Hematopoietic multipotent progenitor cell treated with erythropoietin and hydrocortisone succinate and interleukin-3 and kit ligand, for 8 days (in vitro differentiated cells): ENCODE measurements around the gene CBFA2T2.

Experiments used
- DNase-seq: peaks from one replicate; pipeline ENCODE4 v3.0.0-alpha.2; 2015

The CBFA2T2 gene

DNA sequence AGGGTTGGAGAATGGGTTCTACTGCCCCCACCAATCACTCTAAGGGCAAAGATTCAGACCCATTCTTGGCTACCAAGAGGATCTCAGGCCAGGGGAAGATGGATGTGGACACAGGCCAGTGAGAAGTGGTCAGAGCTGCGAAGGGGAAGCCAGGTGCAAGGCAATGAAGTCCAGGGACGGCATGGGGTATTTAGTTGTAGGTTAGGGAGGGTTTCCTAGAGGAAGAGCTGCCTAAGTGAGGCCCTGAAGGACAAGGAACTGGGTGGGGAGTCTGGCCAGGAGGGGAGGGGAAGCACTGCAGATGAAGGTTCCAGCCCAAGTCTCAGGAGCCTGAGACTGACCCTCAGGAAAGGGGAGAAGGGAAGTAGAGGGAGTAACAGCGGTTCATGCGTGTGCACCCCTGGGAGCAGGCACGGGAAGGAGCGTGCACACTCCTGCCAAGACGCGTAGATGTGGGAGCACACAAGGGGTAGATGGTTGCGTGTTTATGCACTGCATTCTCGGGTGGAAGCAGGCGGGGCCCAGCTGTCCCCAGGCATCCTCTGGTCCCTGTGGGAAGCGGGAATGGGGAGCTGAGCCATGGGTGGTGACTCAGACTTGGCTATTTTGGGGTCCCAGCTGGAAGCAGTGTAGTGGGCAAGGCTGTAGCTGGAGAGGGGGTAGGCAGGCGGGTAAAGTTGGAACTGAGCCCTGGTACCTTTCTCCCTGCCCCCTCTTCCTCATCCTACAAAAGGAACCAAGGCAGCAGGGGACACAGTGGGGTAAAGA, 180.2 kb downstream of the CBFA2T2 start:
- DNase-seq: no peak

DNA sequence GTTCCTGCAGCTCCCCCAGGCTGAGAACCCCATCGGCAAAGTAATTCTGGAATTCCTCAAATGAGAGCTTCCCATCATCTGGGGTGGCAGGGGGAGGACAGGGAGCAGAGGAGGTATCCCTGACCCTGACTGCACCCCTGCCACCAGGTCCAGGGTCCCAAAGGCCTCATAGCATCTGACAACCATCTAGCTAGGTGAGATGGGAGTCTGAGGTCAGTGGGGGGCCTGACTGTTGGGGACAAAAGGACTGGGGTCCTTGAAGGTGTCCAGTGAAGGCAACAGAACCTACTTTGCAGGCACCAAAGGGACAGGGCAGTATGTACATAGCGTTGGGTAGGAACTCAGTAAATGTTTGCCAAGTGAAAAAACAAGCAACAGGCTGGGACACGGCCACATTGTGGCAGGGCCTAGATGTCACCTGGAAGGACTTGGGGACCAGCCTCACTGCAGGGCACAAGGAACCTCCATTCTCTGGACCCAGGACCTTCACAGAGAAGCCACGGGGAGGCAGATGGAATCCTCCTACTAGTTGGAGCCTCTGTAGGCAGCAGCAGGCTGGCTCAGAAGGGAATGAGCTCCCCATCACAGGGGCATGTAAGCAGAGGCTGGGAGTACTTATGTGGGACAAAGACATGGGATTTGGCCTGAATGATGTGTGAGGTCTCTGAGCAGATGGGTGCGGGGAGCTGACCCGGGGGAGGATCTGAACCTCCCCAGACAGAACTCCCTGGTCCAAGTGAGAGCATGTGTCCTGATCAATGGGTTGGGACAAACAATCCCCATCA, 181.0 kb downstream of the CBFA2T2 start:
- no peak for DNase-seq

DNA sequence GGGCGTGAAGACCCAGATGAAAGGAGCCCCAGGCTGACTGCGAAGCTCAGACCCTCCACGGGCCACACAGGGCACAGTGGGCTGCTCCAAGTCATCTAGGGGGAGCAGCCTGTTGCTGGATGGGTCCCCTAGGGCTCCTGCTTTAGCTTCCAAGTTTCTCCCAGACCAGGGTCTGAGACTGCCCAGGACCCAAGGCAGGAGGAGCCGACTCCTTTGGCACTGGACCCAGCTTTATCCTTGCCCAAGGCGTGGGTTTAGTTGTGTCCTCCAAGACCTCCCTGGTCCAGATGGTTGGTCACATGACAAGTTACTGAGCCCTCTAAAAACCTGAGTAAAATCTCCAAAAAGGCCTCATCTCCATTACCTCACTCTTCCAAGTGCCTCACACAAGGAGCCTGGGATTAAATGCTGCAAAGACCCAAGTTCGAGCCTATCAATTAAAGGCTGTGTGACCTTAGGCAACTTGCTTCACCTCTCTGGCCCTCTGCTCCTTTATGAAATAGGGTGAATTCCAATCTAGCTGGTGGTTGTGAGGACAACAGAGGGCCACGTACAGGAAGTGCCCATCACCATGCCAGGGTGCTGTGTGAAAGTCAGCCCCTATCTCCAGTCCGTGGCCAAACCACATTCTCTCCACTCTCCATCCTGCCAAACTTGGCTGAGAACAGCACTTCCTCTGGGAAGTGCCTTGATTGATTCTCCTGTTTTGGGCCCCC, 181.8 kb downstream of the CBFA2T2 start:
- DNase-seq: no peak

DNA sequence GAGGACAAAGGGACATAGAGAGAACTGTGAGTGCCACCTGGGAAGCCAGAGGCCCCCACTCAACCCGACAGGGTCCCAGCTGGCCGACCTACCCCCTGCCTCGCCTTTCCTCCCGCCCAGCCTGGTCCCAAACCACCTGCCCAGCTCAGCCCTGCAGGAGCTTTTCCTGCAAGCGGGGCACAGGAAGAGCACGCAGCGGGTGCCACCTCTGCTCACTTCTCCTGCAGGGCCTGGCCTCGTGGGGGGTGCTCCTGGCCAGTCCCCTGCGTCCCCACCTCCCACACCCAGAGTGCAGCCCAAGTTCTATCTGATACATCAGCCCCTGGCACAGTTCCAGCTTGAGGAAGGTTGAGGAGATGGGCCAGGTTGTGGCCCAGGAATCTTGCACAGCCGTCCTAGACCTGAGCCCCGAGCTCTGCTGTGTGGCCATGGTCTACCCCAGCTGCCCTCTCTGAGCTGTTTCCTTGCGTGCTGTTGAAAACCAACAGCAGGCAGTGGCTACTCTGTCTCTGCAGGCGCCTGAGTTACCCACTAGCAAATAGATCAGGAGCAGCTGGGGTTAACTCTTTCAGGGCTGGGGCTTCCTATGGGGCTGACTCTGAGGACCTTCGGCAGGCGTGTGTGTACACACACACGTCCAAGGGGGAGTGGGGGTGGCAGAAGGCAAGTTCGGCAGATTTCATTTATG, 182.7 kb downstream of the CBFA2T2 start:
- no peak for DNase-seq

DNA sequence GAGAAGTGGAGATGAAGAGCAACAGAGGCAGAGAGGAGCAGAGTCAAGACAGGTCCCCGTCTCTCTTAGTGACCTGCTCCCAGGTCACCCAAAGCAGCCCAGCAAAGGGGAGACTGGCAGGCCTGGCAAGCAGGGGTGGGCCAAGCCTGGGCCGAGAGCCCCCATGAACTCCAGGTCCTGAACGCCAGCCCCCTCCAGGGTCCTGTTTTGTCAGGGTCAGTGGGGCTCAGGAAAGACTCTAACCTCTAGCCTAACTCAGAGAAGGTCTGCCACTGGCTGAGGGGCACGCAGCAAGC, 183.2 kb downstream of the CBFA2T2 start:
- DNase-seq: no peak

DNA sequence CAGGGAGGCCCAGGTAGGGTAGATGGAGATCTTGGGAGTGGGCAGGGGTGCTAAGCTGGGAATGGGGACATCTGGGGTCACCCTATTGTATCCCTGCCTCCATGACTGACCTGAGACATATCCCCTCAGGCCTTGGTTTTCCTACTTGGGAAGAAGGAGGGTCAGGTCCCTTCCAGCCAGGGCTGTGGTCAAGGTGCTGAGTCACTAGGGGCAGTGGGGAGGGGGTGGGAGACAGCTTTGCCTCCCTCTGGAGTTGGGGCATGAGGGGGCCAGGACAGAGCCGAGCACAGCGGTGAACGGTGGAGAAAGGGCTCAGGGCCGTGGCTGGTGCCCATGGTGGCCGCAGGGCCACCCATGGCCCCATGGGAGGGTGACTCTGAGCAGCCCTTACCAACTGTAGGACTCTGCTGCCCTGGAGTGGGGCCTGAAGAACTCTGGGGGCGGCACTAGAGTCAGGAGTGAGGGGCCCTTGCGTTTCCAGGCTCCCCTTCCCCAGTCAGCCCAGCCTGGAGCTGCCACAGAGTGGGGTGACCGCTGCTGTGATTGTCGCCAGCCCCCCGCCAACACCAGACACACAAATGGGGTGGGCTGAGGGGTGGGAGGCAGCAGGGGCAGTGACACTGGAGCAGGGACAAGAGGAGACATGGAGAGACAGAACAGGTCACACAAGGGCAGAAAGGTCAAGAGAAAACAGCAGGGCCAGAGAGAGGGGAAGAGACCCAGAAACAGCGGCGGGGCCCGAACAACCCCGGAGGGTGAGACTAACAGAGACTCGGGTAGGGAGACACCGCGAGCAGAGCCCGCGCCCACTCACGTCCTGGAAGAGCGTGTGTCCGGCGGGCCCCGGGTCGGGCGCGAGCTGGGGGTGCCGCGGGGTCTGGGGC, 183.8 kb downstream of the CBFA2T2 start:
- DNase-seq: no peak

DNA sequence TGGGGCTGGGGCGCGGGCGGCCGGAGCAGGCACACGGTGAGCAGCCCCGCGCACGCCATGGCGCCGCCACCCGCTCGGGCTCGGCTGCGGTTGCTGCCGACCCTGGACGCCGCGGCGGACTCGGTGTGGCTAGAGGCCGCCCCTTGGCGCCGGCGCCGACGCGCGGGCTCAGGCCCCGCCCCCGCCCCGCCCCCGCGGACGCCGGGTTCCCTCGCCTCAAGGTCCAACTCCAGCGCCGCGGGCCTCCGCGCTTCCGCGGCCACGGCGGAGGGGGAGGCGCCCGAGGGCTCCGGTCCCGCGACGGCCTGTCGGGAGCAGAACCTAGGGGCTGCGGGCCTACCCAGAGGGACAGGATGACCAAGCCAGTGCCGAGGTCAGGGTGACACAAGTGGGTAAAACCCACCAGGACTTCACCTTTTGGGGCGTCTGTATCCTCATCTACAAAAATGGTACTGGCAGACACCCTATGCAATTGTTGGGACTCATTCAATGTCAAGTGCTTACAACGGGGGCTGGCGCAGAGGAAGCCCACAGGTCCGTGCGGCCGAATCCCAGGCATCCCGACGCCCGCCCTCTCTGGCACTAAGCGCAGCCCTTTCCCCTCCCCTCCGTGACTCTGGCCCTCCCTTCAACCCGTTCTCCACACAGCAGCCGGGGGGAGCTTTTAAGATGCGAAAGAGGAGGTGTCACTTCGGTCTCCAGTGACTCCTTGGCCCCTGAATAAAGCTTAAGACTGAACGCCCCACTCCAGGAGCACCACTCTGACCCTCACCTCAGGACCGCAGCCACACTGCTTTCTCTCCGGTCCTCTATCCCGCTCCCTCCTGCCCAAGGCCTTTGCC, 184.6 kb downstream of the CBFA2T2 start, which contains the start of gene NECAB3:
TSS of gene NECAB3 (minus strand) at position 135 of the 842 bp plus-strand sequence. CDS start at position 59, 76 bp downstream.
- peak; percentile 63 for DNase-seq

DNA sequence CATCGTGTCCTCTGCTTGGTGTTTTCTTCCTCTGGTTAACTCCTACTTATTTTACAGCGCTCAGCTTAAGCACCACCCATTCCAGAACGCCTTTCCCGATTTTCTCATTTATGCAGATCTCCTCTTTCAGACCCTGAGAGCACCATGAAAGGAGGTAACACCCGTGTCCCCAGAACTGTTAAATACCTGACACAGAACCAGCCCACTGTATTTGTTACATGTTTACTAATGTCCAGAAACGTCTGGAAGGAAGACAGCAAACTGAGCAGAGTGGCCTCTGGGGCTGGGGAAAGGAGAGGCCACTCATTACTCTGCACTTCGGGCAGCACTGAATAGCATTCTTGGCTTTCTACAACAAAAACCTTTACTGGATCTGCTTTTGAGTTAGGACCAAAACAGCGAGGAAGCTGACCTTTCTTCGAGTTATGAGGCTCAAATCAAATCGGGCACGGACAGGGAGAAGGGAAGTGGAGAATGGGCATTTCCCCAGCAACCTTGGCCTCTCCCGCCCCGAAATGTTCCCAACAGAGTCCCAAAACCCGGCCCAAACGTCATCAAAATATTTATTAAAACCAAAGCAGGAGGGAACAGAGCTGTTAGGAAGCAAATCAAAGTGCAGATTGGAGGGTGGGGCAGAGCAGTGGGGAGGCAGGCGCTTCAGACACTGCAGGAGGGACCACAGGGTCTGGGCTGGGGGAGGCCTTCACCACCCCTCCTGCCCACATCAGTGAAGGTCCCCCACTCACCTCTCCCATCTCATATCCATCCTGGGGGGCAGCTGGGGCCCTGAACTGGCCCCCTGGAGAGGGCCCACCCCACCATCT, 185.5 kb downstream of the CBFA2T2 start:
- no peak for DNase-seq

DNA sequence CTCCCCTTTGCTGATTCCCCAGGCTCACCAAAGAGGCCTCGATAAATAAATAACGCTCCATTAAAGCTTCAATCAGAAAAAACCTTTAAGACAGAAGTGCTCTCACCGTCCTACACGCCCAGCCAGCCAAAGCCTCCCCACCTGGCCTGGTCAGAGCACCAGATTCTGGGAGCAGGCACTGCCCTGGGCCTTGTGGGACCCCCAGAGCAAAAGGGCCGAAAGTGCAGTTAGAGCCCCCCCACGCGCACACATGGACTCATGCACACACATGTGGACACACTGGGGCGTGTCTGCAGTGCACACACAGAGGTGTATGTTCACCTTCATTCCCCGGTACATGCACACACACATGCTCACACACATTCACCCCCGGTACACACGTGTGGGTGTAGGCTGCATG, 186.2 kb downstream of the CBFA2T2 start:
- DNase-seq: no peak

DNA sequence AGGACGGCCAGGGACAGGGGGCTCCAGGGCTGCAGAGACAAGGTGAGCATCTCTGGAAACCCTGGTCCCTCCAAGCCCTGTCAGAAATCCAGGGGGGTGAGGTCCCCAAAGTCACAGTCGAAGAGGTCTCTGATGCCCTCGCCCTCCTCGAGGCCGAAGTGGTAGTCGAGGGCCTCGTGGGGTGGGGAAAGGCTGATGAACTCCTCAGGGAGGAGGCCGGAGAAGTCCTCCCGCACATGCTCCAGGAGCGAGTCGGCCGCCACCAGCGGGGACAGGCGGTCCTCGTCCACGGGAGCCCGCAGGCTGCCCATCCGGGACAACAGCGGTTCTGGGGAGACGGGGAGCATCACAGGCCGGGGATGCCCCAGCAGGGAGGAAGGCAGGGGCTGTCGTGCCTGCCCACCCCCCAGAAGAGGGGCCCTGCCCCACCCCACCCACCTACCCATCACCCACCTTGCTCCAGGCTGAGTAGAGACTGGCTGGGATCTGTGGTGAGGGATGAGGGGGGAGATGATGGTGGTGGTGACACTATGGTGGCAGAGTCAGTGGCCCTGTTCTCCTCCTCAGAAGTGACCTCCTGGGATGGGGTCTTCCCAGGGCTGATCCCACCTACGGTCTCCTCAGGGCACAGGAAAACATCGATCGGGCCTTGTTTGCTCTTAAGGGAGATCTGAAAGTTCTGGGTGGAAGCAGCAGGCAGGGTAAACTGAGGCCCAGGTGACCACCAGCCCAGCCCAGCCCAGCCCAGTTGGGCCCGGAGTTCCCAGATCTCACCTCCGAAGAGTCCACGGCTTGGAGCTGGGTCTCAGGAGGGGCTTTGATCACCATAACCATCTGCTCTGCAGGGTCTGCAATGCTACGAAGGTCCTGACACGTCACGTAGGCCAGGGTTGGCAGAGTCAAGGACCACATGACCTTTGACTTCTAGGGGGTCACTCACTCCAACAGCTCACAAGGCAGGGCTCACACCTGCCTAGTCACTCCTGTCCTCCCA, 187.1 kb downstream of the CBFA2T2 start:
- no peak for DNase-seq

DNA sequence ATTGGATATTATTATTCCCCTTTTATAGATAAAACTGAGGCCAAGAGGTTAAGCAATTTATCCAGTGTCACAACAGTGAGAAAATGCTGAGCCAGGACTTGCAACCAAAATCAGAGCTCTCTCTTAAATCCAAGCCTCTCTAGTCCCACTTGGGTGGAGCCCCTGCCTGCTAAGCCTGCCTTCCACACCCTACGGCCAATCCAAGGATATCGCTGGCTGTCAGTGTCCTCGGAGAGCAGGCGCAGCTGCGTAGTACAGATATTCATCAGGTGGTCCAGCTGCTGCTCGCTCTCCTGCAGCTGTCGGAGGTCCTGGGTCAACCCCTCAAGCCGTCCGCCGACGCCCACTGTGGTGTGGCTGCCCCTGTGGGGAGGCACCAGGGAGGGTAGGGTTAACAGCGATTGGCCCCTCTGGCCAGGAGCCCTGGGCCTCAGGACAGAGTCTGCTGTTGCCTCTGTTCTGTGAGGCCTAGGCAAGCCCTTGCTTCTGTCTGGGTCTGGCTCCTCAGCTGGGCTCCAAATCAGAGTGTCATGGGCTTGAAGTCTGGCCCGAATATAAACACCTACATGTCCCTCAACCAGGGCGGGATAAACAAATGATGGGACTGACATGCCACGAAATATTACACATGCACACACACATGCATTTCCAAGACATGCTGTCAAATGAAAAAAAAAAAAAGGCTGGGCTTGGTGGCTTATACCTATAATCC, 188.3 kb downstream of the CBFA2T2 start:
- no peak for DNase-seq

DNA sequence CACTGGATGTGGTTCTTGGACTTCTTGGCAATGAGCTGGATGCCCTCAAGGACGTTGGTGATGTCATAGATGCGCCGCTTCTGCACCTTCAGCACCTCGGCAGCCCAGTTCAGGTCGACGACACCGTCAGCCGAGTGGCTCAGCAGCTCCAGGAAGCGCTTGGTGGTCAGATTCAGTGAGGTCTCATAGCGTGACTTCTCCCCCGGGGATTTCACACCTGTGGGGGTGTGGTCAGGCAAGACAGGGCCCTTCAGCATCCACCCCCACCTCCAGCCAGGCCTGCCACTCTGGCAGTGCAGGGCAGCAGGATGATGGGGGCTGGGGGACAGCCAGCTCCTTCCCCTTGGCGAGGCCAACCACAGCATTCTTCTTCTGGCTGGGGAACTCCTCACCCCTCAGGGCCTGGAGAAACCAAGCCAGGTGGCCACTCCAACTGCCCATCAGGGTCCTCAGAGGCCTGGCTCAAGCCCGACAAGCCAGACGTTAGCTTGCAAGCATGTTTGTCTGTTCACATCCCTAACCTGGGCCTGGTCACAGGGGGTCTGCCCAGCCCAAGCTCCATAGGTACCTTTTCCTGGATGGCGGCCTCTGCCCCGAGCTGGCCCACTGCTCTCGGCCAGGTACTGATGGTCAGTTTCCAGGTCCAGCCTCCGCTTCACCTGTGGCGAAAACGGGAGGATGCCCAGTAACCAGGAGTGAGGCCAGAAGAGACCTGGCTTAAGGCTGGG, 190.0 kb downstream of the CBFA2T2 start:
- no peak for DNase-seq

DNA sequence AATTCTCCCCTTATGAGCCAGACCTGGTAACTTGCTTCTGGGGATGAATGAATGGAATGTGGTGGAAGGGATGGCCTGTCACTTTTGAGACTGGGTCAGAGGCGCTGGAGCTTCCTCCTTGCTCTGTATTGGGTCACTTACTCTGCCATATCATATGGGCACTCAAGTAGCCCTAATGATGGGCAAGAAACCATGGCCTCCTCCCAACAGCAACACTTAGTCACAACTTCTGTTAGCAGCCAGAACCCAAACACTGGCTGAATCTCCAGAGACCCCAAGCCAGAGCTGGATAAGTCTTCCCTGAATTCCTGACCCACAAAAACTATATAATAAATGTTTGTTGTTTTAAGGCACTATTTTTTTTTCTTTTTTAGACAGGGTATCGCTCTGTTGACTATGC, 190.8 kb downstream of the CBFA2T2 start:
- DNase-seq: no peak

DNA sequence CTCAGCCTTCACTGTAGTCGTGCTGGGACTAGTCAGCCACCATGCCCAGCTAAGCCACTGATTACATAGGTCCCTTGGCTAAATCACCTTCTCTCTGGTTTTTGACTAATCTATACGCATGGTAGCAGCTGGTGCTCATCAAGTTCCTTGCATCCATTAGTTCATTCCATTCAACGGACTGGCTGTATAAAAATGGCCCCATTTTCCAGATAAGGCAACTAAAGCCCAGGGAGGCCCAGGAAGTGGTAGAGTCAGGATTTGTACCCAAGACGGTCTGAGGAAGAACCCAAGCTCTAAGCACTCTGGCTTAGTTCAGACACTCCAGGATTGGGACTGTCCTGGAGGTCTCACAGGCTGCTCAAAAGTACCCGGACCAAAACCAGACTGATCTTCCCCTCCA, 191.4 kb downstream of the CBFA2T2 start:
- no peak for DNase-seq

DNA sequence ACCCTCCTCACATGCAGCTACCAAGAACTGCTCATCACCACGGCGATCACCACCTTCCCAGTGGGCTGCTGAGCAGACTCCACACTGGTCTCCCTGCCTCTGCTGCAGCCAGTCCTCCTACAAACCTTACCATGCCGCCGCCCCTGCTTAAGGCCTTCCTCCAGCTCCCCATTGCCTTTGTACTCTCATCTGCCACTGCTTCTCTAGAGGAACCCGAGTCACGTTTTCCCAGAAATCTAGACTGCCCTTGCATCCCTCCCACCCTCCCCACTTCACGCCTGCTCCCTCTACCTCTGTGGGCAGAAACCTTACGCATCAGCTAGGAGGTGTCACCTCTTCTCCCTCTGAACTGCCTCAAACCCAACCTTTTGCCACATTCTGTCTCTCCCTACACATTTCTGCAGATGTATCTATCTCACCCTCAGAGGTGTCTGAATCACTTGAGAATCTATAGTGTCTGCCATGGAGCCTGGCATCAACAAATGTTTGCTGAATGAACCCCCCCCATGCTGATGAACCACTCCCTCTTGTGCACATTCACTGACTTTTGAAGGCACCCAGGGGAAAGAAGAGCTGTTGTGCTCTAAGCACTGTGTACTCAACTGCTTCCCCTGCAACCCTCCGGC, 191.9 kb downstream of the CBFA2T2 start:
- DNase-seq: no peak

DNA sequence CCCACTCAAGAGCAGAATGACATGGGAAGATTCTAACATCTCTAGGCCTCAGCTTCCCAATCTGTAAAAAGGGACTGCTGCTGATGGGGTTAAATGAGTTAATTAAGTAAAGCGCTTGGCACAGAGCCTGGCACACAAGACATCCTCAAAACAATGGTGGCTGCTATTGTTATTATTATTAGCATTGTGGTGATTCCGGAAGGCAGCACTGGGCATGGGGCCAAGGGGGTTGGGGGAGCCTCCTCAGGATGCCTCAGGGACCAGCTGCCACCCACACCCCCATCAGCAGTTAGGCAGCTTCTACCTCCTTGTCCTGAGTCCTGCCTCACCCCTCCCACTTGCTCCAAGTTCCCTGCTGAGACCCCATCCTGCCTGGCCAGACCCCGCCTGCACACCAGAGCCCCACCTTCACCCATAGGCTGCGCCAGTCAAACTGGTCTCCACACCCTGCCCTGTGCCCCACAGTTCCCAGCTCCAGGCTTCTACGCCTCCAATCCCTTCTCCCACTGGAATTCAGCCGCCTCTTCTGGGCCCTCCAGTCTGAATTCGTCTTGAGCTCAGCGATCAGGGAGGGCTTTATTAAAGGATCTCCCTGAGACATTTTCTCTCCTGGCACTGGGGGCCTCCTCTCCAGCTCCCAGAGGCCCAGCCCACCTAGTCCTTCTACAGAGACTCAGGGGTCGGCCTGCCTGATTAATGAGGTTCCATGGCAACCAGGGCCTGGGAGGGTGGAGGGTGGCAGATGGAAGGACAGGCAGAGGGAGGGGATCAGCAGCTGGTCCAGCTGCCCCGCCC, 194.8 kb downstream of the CBFA2T2 start:
- no peak for DNase-seq
